Measurements from ENCODE around the gene OLFM4.

DNA sequence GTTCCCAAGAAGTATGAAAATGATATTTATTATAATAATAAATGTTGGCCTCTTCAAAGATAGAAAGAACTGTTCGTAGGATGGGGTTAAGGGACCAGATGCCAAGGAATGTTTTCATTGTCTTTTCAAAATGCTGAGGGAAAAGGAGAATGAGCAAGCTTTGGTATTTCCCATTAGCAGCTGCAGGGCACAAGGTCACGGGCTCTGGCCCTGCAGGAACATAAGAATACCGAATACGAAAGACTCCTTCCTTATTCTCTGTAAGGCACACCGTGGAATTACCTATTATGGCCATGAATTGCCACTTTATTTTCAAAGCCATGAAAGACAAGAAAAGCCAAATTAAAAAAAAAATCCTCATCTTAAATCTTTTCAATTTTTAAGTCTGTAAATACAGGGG is 49.6 kb upstream of the OLFM4 start:
- TF ChIP-seq CTCF (IDR thresholded peaks at IDR 0.05) (no peak), POLR2A (IDR thresholded peaks at IDR 0.05) (no peak)

Data from uterus (tissue), 2 donors.